IMR-90 (cell line): ENCODE results near the gene PRPF6. TPM values are rescaled to one million over a fixed set of nuclear protein-coding genes. Genes with fewer than 3 reads are reported as not detected.

Experiments
- ATAC-seq: fragments of 200-7000 bp; cut with Tn5 transposase; 2 replicates; pipeline ENCODE4 v1.9.1; 2020; ENCODE audit warnings: low read depth, mild to moderate bottlenecking, moderate library complexity
- BruUV-seq: library from RNA; stranded (reverse); fragments of 400-500 nt; replicated peaks from 2 replicates; lab custom pipeline; 2021; lab: Mats Ljungman, UMichigan
- CTCF ChIA-PET: fragments of 300-600 bp; formaldehyde crosslinking; extraction: SDS; loops from one replicate; lab custom pipeline; 2021; ENCODE audit warnings: antibody characterized with exemption; lab: Yijun Ruan, JAX
- POLR2A ChIA-PET: fragments of 300-600 bp; sonication (Branson Sonifier 250); formaldehyde crosslinking; loops from one replicate; lab custom pipeline; 2022; ENCODE audit warnings: antibody characterized with exemption; ENCODE audit not compliant: unreplicated experiment; lab: Charles Lee
- DNase-seq: peaks from one replicate; pipeline ENCODE4 v3.0.0; 2013
- H2AFZ ChIP-seq: replicated peaks from 2 replicates; pipeline ENCODE3; 2013; ENCODE audit warnings: low read length, mild to moderate bottlenecking; ENCODE audit not compliant: poor library complexity
- H2AK5ac ChIP-seq: 2 replicates; pipeline ENCODE4 v1.6.1; 2013; ENCODE audit warnings: low read depth, low read length, inconsistent platforms
- H2AK9ac ChIP-seq: replicated peaks from 2 replicates; pipeline ENCODE3; 2013; ENCODE audit warnings: mild to moderate bottlenecking, low read depth, low read length, moderate library complexity; ENCODE audit not compliant: poor library complexity
- H2BK120ac ChIP-seq: 2 replicates; pipeline ENCODE4 v1.6.1; 2013; ENCODE audit warnings: low read depth, low read length, inconsistent platforms
- H2BK15ac ChIP-seq: 3 replicates; pipeline ENCODE4 v1.6.1; 2013; ENCODE audit warnings: low read depth, low read length, inconsistent platforms
- H2BK20ac ChIP-seq: 2 replicates; pipeline ENCODE4 v1.6.1; 2013; ENCODE audit warnings: low read depth, mild to moderate bottlenecking, inconsistent platforms, low read length, moderate library complexity
- H2BK5ac ChIP-seq: 2 replicates; pipeline ENCODE4 v1.6.1; 2013; ENCODE audit warnings: mild to moderate bottlenecking, low read depth, low read length, inconsistent platforms; ENCODE audit not compliant: poor library complexity, severe bottlenecking
- H3K14ac ChIP-seq: replicated peaks from 2 replicates; pipeline ENCODE4 v1.6.1; 2013; ENCODE audit warnings: low read depth, low read length, inconsistent platforms
- H3K18ac ChIP-seq: 2 replicates; pipeline ENCODE4 v1.6.1; 2013; ENCODE audit warnings: low read depth, low read length, control low read depth
- H3K23ac ChIP-seq: 2 replicates; pipeline ENCODE4 v1.6.1; 2013; ENCODE audit warnings: low read depth, low read length, inconsistent platforms
- H3K27ac ChIP-seq: 2 replicates; pipeline ENCODE4 v1.5.1; 2013; ENCODE audit warnings: mild to moderate bottlenecking, control low read depth, low read length; ENCODE audit not compliant: insufficient read depth
- H3K27me3 ChIP-seq: 2 replicates; pipeline ENCODE4 v1.6.1; 2013; ENCODE audit warnings: low read length; ENCODE audit not compliant: control insufficient read depth, insufficient read depth
- H3K36me3 ChIP-seq: 2 replicates; pipeline ENCODE4 v1.6.1; 2013; ENCODE audit warnings: low read length, mixed read lengths; ENCODE audit not compliant: control insufficient read depth, insufficient read depth
- H3K4ac ChIP-seq: 2 replicates; pipeline ENCODE4 v1.6.1; 2013; ENCODE audit warnings: low read depth, low read length, inconsistent platforms
- H3K4me1 ChIP-seq: 2 replicates; pipeline ENCODE4 v1.6.1; 2013; ENCODE audit warnings: low read length, mixed read lengths; ENCODE audit not compliant: control insufficient read depth, insufficient read depth
- H3K4me2 ChIP-seq: 2 replicates; pipeline ENCODE4 v1.6.1; 2013; ENCODE audit warnings: low read depth, mild to moderate bottlenecking, control low read depth, low read length, moderate library complexity
- H3K4me3 ChIP-seq: 2 replicates; pipeline ENCODE4 v1.5.1; 2013; ENCODE audit warnings: low read depth, mild to moderate bottlenecking, control low read depth, low read length, moderate library complexity; ENCODE audit not compliant: insufficient read depth
- H3K56ac ChIP-seq: 2 replicates; pipeline ENCODE4 v1.6.1; 2013; ENCODE audit warnings: low read length, inconsistent platforms; ENCODE audit not compliant: insufficient read depth; ENCODE audit errors: extremely low read depth
- H3K79me1 ChIP-seq, 2 experiments: 2 replicates each; pipeline ENCODE4 v1.6.1; 2013; ENCODE audit warnings: low read length in 2 of 2, inconsistent platforms in 1 of 2, low read depth in 1 of 2
- H3K9ac ChIP-seq: 2 replicates; pipeline ENCODE4 v1.6.1; 2013; ENCODE audit warnings: low read depth, low read length, control low read depth
- H3K9me1 ChIP-seq: 2 replicates; pipeline ENCODE4 v1.6.1; 2013; ENCODE audit warnings: low read length, inconsistent platforms; ENCODE audit not compliant: insufficient read depth
- H3K9me3 ChIP-seq: 2 replicates; pipeline ENCODE4 v1.6.1; 2013; ENCODE audit warnings: low read length; ENCODE audit not compliant: control insufficient read depth, insufficient read depth
- H4K20me1 ChIP-seq: 2 replicates; pipeline ENCODE4 v1.6.1; 2013; ENCODE audit warnings: low read length, inconsistent platforms; ENCODE audit not compliant: insufficient read depth
- H4K5ac ChIP-seq: 2 replicates; pipeline ENCODE4 v1.6.1; 2013; ENCODE audit warnings: mild to moderate bottlenecking, low read depth, low read length, control low read depth
- H4K8ac ChIP-seq, 2 experiments: 2 replicates each; pipeline ENCODE4 v1.6.1; 2013; ENCODE audit warnings: low read depth in 2 of 2, low read length in 2 of 2, control low read depth in 1 of 2, inconsistent platforms in 1 of 2
- H4K91ac ChIP-seq: 2 replicates; pipeline ENCODE4 v1.6.1; 2013; ENCODE audit warnings: low read depth, low read length, inconsistent platforms; ENCODE audit not compliant: insufficient read depth
- CEBPB ChIP-seq: IDR thresholded peaks from 2 replicates; pipeline ENCODE4 v1.6.1; 2012; ENCODE audit warnings: low read depth, low read length, improper control_type of control experiment
- CTCF ChIP-seq: conservative IDR thresholded peaks from 2 replicates; pipeline ENCODE4 v1.5.1; 2012; ENCODE audit warnings: mild to moderate bottlenecking, low read depth, low read length, improper control_type of control experiment
- MXI1 ChIP-seq: IDR thresholded peaks from 2 replicates; pipeline ENCODE4 v1.6.1; 2012; ENCODE audit warnings: low read depth, mild to moderate bottlenecking, low read length, moderate library complexity, borderline replicate concordance
- RAD21 ChIP-seq: IDR thresholded peaks from 2 replicates; pipeline ENCODE4 v1.6.1; 2012; ENCODE audit warnings: low read length, improper control_type of control experiment
- RCOR1 ChIP-seq: IDR thresholded peaks from 2 replicates; pipeline ENCODE4 v1.6.1; 2012; ENCODE audit warnings: mild to moderate bottlenecking, low read length, improper control_type of control experiment; ENCODE audit not compliant: insufficient replicate concordance
- RFX5 ChIP-seq: IDR thresholded peaks from 2 replicates; pipeline ENCODE4 v1.8.0; 2012; ENCODE audit warnings: low read depth, mild to moderate bottlenecking, low read length, moderate library complexity
- WGBS, 2 experiments: methylation state at CpG; one replicate each; pipeline versions ENCODE4 v1.1.5 to v1.1.7; 2013; ENCODE audit warnings: missing lambda C conversion rate in 2 of 2; ENCODE audit not compliant: insufficient read length in 1 of 2; ENCODE audit errors: extremely low coverage in 2 of 2; 5-methylcytosine and 5-hydroxymethylcytosine counted together
- dilution Hi-C: fragments of 300-500 bp; cut with HindIII; formaldehyde crosslinking; loops from one replicate; pipeline ENCODE4 v1.14.3; 2018; ENCODE audit warnings: low sequenced_read_pairs; ENCODE audit not compliant: unreplicated experiment
- in situ Hi-C: fragments of 300-500 bp; cut with MboI; formaldehyde crosslinking; loops from 3 replicates; pipeline ENCODE4 v1.14.3; 2019; ENCODE audit warnings: low sequenced_read_pairs, inconsistent platforms, mixed read lengths
- intact Hi-C: fragments of 100-400 bp; cut with micrococcal nuclease; formaldehyde crosslinking; loops from 2 replicates; pipeline ENCODE4 v1.10.0; 2022
- polyA plus RNA-seq, 3 experiments: library from polyadenylated mRNA; depleted of rRNA; stranded (reverse); fragments of >200 nt; gene quantifications; 2 replicates each; pipeline ENCODE4 v1.2.3, GENCODE V29; 2012; ENCODE audit warnings: low replicate concordance in 1 of 3
- total RNA-seq: library from RNA; depleted of rRNA; stranded (reverse); fragments of >200 nt; gene quantifications from 2 replicates; pipeline ENCODE4 v1.2.3, GENCODE V29; 2012

Gene PRPF6
- total and polyA plus RNA-seq, 2 of the 4 experiments (the other 2 are of a cell fraction), result 43.5 to 71.3 TPM

GRCh38 chr20:63939061-63939935 lies 41.6 kb upstream of the PRPF6 start:
- TF ChIP-seq CEBPB, result no peak
- no peak for TF ChIP-seq RAD21
- no peak for TF ChIP-seq CTCF
- TF ChIP-seq RCOR1, result no peak
- no peak for TF ChIP-seq MXI1
- no peak for TF ChIP-seq RFX5

More at GRCh38 chr20:63939061-63939935, 41.6 kb upstream of the PRPF6 start:
- H2BK20ac ChIP-seq, result no peak overlapping the region
- H3K4me3 ChIP-seq, result no peak overlapping the region
- in situ Hi-C loops (no loop called here), dilution Hi-C loops (no loop called here), intact Hi-C loops (no loop called here)
- no peak overlapping the region for H3K4ac ChIP-seq
- peaks cover 4% of the 10 kb centered on the region; the same call in 1 of the 2 replicates for H3K9me1 ChIP-seq
- H3K18ac ChIP-seq, result no peak overlapping the region
- no peak overlapping the region for H2BK120ac ChIP-seq
- H3K36me3 ChIP-seq, result peaks cover 58% of the 10 kb centered on the region
- peaks cover 33 to 65% of the 10 kb centered on the region in 2 experiments for H3K79me1 ChIP-seq
- H4K91ac ChIP-seq, result no peak overlapping the region
- H3K27me3 ChIP-seq, result no peaks in the 10 kb centered on the region
- no peak overlapping the region for H3K23ac ChIP-seq
- no peak overlapping the region for H3K14ac ChIP-seq
- H3K9ac ChIP-seq, result no peak overlapping the region
- no peaks in the 10 kb centered on the region for H3K9me3 ChIP-seq
- 80% methylated on average over 2 of the region's 33 CpGs; no CpG with 5 or more reads in 1 of the 2 experiments for WGBS, 2 experiments
- H2AK5ac ChIP-seq, result no peak overlapping the region
- no peak overlapping the region for H2AFZ ChIP-seq
- no peak overlapping the region for H4K8ac ChIP-seq
- peaks cover 66% of the 10 kb centered on the region for H4K20me1 ChIP-seq
- H3K4me2 ChIP-seq, result no peak overlapping the region
- no peak overlapping the region for H3K56ac ChIP-seq
- no peaks in the 10 kb centered on the region for H3K4me1 ChIP-seq
- H3K27ac ChIP-seq, result no peak overlapping the region
- no peak overlapping the region for H4K5ac ChIP-seq
- no TSS peak for BruUV-seq
- CTCF ChIA-PET, result no interaction called here
- H2AK9ac ChIP-seq, result no peak overlapping the region
- POLR2A ChIA-PET, result no interaction called here
- ATAC-seq (0 out of 2 replicates have a peak, but pooled peaks have one; percentile 4), DNase-seq (no peak)
- H2BK5ac ChIP-seq, result no peak overlapping the region
- H2BK15ac ChIP-seq, result no peak overlapping the region
